CD4-positive, alpha-beta T cell treated with Interleukin-4 for 4 hours (primary cell): ENCODE results near the gene PDHA1.
A peak's percentile ranks its signal among the peaks of the same experiment; 100 is the strongest.

Experiments used
- DNase-seq: peaks from one replicate; pipeline ENCODE4 v3.0.0-alpha.2; 2020

Gene PDHA1

DNA sequence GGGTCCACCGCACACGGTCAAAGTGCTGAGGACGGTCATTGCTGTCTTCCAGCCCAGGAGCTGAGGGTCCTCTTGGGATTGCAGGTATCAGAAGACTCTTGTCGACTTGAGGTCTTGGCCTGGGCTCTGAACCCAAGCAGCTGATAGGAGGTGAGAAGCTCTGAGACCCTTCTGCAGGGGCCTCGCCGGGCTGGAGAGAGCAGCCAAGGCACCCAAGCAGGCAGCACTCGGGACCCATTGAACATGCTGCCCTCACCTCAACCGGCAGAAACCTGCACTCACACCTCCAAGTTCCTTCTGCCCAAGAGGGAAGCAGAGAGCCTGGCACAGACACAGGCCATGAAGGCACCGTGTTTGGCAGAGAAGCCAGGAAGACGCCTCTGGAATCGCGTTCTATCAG is 34.1 kb downstream of the PDHA1 start:
- no peak for DNase-seq

GRCh38 chrX:19381326-19381725 is 37.6 kb downstream of the PDHA1 start:
- DNase-seq: no peak

GRCh38 chrX:19382555-19383145 is 38.9 kb downstream of the PDHA1 start:
- DNase-seq: peak; percentile 25

- DNase-seq: no peak
Measured at GRCh38 chrX:19386679-19387078, 43.0 kb downstream of the PDHA1 start.

DNA sequence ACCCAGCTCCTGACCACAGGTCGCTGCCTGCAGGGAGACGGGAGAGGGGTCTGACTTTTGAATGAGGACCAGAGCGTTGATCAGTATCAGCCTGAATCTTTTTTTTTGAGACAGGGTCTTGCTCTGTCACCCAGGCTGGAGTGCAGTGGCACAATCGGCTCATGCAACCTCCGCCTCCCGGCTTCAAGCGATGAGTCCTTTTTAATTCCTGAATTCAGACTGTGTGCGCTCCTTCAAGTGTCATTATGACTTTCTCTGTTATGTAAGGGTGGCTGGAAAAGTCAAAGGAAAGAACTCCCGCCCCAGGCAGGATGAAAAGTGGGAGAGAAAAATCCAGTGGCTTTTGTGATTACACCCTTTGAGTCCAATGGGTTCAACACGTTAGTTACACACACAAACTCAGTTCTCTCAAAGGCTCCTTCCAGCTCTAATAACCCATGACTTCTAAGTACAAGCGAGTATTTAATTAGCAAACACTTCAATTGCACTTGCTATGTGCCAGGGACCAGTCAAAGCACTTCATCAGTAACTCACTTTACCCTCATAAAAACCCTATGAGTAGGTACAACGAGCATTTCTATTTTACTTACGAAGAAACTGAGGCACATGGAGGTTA is 44.4 kb downstream of the PDHA1 start:
- DNase-seq: no peak

GRCh38 chrX:19388741-19389140 is 45.0 kb downstream of the PDHA1 start:
- no peak for DNase-seq

- no peak for DNase-seq
Measured at GRCh38 chrX:19389227-19389845, 45.6 kb downstream of the PDHA1 start.

- DNase-seq: no peak
Measured at GRCh38 chrX:19392078-19392477, 48.4 kb downstream of the PDHA1 start.

DNA sequence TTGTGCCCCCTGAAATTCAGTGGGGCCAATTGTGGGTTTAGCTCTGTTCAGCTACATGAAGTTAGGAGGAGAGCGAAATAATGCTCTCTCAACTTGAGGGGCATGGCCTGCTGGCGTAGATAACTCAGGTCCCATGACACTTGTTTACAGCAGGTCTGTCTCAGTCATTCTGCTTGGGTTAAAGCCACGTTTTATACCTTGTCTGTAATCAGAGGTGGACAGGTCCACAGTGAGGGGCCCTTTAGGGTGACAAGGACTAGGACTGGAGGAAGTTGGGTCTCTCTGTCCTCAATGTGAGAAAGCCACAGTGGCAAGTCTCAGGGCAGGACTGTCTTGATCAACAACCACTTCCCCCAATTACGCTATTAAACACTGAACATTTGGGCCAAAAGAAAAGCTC is 49.0 kb downstream of the PDHA1 start:
- DNase-seq: no peak

- no peak for DNase-seq
Measured at GRCh38 chrX:19403696-19404095, 60.0 kb downstream of the PDHA1 start.

- DNase-seq: no peak
Measured at GRCh38 chrX:19410259-19410658, 66.5 kb downstream of the PDHA1 start.
